Measurements from ENCODE around the gene GRIN3B. TPM values are rescaled to one million over a fixed set of nuclear protein-coding genes. Genes with fewer than 3 reads are reported as not detected.

Gene GRIN3B
- polyA plus RNA-seq, 1 of the 3 experiments (the other 2 are of a cell fraction), result 1.5 TPM

DNA sequence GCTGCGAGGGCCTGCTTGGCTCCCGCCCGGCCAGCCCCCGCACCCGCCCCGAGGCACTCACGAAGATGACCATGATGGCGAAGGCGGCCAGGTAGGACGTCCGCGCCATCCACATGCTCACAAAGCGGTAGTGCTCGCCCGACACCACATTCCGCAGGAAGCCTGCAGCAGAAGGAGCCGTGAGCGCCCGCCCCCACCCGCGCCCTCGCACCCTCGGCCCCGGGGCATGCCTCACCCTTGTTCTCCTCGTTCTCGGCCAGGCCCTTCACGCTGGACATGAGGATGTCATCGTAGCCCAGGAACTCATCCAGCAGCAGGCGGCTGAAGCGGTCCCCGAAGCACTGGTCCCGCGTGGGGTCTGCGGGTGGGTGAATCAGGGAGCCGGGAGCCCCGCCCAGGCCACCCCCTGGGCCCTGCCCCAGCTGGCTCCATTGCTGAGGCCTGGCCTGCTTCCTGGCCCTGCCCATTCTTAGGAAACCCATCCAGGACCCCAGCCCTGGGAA lies 11.7 kb downstream of the GRIN3B start (continued):
- TF ChIP-seq, protein P1, sequence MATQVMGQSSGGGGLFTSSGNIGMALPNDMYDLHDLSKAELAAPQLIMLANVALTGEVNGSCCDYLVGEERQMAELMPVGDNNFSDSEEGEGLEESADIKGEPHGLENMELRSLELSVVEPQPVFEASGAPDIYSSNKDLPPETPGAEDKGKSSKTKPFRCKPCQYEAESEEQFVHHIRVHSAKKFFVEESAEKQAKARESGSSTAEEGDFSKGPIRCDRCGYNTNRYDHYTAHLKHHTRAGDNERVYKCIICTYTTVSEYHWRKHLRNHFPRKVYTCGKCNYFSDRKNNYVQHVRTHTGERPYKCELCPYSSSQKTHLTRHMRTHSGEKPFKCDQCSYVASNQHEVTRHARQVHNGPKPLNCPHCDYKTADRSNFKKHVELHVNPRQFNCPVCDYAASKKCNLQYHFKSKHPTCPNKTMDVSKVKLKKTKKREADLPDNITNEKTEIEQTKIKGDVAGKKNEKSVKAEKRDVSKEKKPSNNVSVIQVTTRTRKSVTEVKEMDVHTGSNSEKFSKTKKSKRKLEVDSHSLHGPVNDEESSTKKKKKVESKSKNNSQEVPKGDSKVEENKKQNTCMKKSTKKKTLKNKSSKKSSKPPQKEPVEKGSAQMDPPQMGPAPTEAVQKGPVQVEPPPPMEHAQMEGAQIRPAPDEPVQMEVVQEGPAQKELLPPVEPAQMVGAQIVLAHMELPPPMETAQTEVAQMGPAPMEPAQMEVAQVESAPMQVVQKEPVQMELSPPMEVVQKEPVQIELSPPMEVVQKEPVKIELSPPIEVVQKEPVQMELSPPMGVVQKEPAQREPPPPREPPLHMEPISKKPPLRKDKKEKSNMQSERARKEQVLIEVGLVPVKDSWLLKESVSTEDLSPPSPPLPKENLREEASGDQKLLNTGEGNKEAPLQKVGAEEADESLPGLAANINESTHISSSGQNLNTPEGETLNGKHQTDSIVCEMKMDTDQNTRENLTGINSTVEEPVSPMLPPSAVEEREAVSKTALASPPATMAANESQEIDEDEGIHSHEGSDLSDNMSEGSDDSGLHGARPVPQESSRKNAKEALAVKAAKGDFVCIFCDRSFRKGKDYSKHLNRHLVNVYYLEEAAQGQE (IDR thresholded peaks at IDR 0.05; ENCODE audit: low read depth, low read length), result no peak
- TF ChIP-seq EP300 (IDR thresholded peaks at IDR 0.05; ENCODE audit: borderline replicate concordance in 1 of 2, low read depth in 1 of 2, low read length in 1 of 2) (no peak), SMC3 (IDR thresholded peaks at IDR 0.05; ENCODE audit: low read depth, low read length) (no peak), ELF1 (IDR thresholded peaks at IDR 0.05) (no peak), YY1 (IDR thresholded peaks at IDR 0.05; ENCODE audit: low read depth) (no peak), RCOR1 (IDR thresholded peaks at IDR 0.05; ENCODE audit: low read length) (no peak)
- TF ChIP-seq, protein P2, sequence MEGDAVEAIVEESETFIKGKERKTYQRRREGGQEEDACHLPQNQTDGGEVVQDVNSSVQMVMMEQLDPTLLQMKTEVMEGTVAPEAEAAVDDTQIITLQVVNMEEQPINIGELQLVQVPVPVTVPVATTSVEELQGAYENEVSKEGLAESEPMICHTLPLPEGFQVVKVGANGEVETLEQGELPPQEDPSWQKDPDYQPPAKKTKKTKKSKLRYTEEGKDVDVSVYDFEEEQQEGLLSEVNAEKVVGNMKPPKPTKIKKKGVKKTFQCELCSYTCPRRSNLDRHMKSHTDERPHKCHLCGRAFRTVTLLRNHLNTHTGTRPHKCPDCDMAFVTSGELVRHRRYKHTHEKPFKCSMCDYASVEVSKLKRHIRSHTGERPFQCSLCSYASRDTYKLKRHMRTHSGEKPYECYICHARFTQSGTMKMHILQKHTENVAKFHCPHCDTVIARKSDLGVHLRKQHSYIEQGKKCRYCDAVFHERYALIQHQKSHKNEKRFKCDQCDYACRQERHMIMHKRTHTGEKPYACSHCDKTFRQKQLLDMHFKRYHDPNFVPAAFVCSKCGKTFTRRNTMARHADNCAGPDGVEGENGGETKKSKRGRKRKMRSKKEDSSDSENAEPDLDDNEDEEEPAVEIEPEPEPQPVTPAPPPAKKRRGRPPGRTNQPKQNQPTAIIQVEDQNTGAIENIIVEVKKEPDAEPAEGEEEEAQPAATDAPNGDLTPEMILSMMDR (IDR thresholded peaks at IDR 0.05), result no peak
- TF ChIP-seq, protein P3, sequence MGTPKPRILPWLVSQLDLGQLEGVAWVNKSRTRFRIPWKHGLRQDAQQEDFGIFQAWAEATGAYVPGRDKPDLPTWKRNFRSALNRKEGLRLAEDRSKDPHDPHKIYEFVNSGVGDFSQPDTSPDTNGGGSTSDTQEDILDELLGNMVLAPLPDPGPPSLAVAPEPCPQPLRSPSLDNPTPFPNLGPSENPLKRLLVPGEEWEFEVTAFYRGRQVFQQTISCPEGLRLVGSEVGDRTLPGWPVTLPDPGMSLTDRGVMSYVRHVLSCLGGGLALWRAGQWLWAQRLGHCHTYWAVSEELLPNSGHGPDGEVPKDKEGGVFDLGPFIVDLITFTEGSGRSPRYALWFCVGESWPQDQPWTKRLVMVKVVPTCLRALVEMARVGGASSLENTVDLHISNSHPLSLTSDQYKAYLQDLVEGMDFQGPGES (IDR thresholded peaks at IDR 0.05; ENCODE audit: low read depth, low read length), result no peak

DNA sequence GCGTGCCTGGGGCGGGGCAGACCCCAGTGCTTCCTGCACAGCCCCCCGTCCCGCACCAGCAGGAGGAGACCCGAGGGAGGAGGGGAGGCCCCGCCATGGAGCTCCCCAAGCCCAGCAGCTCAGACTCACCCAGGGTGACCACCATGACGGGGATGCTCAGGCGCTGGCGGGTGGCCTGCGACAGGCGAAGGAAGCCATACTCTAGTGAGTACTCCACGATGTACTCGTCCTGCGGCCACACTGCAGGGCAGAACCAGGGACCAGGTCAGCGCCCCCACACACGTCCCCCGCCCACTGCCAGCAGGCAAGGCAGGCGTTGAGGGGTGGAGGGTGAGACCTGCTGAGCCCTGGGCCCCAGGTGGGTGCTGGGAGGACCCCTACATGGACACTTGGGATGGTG lies 12.1 kb downstream of the GRIN3B start:
- Histone ChIP-seq H3K9me2 (no peaks in the 10 kb centered on the region), H4K20me1 (ENCODE audit: insufficient read depth) (peaks cover 38% of the 10 kb centered on the region), H3K4me3 (ENCODE audit: low read depth in 2 of 2, low read length in 1 of 2) (no peak overlapping the region), H2AFZ (ENCODE audit: low read depth) (no peak overlapping the region), H3K36me3 (replicated peaks in 1 of 2; ENCODE audit: control insufficient read depth in 1 of 2, insufficient read depth in 2 of 2, low read length in 1 of 2) (peaks cover 0 to 51% of the 10 kb centered on the region in 2 experiments), H3K4me1 (ENCODE audit: control insufficient read depth in 1 of 2, insufficient read depth in 2 of 2, low read depth in 1 of 2, low read length in 1 of 2) (peaks cover 0 to 5% of the 10 kb centered on the region in 2 experiments; a peak in 1 of 4 replicates), H3K27me3 (ENCODE audit: insufficient read depth) (no peaks in the 10 kb centered on the region), H3K9me3 (no peaks in the 10 kb centered on the region), H3K27ac (ENCODE audit: low read depth in 2 of 2, low read length in 1 of 2) (no peak overlapping the region), H3K9ac (no peak overlapping the region), H3F3A (replicated peaks; ENCODE audit: insufficient read depth) (no peaks in the 10 kb centered on the region), H3K4me2 (no peak overlapping the region), H3K79me2 (ENCODE audit: insufficient read depth) (peaks cover 38% of the 10 kb centered on the region)
- WGBS (ENCODE audit: low lambda C conversion rate), result 99% methylated on average over 12 of the region's 18 CpGs
- no peak for DNase-seq
- CTCF ChIA-PET, result no interaction called here
- POLR2A ChIA-PET, result no interaction called here
- no peak for TF ChIP-seq TAF1 (IDR thresholded peaks at IDR 0.05; ENCODE audit: borderline replicate concordance, low read depth, low read length)
- TF ChIP-seq FOXJ3 (CRISPR knock-in tag; IDR thresholded peaks at IDR 0.05), result no peak
- no peak for TF ChIP-seq EZH2phosphoT487 (IDR thresholded peaks at IDR 0.05; ENCODE audit: borderline replicate concordance, low read depth)
- TF ChIP-seq POLR2AphosphoS5 (IDR thresholded peaks at IDR 0.05; ENCODE audit: low read depth, low read length), result no peak
- TF ChIP-seq TCF12 (IDR thresholded peaks at IDR 0.05), result no peak
- TF ChIP-seq RXRA (IDR thresholded peaks at IDR 0.05; ENCODE audit: borderline replicate concordance, low read depth), result no peak
- TF ChIP-seq, protein P3 (IDR thresholded peaks at IDR 0.05; ENCODE audit: low read depth, low read length), result no peak
- TF ChIP-seq RCOR1 (IDR thresholded peaks at IDR 0.05; ENCODE audit: low read length), result no peak
- TF ChIP-seq MEF2A (IDR thresholded peaks at IDR 0.05; ENCODE audit: borderline replicate concordance, low read depth), result no peak
- TF ChIP-seq, protein P4, sequence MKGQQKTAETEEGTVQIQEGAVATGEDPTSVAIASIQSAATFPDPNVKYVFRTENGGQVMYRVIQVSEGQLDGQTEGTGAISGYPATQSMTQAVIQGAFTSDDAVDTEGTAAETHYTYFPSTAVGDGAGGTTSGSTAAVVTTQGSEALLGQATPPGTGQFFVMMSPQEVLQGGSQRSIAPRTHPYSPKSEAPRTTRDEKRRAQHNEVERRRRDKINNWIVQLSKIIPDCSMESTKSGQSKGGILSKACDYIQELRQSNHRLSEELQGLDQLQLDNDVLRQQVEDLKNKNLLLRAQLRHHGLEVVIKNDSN (IDR thresholded peaks at IDR 0.05; ENCODE audit: borderline replicate concordance, low read depth), result no peak
- no peak for TF ChIP-seq SIN3A (IDR thresholded peaks at IDR 0.05; ENCODE audit: borderline replicate concordance, low read depth, low read length)
- TF ChIP-seq EP300 (IDR thresholded peaks at IDR 0.05; ENCODE audit: borderline replicate concordance in 1 of 2, low read depth in 1 of 2, low read length in 1 of 2), result no peak
- TF ChIP-seq, protein P5, sequence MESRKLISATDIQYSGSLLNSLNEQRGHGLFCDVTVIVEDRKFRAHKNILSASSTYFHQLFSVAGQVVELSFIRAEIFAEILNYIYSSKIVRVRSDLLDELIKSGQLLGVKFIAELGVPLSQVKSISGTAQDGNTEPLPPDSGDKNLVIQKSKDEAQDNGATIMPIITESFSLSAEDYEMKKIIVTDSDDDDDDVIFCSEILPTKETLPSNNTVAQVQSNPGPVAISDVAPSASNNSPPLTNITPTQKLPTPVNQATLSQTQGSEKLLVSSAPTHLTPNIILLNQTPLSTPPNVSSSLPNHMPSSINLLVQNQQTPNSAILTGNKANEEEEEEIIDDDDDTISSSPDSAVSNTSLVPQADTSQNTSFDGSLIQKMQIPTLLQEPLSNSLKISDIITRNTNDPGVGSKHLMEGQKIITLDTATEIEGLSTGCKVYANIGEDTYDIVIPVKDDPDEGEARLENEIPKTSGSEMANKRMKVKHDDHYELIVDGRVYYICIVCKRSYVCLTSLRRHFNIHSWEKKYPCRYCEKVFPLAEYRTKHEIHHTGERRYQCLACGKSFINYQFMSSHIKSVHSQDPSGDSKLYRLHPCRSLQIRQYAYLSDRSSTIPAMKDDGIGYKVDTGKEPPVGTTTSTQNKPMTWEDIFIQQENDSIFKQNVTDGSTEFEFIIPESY (IDR thresholded peaks at IDR 0.05; ENCODE audit: borderline replicate concordance, low read depth), result no peak
- TF ChIP-seq GATA2 (CRISPR knock-in tag; IDR thresholded peaks at IDR 0.05), result no peak
- TF ChIP-seq SMC3 (IDR thresholded peaks at IDR 0.05; ENCODE audit: low read depth, low read length), result no peak
- TF ChIP-seq, protein P6, sequence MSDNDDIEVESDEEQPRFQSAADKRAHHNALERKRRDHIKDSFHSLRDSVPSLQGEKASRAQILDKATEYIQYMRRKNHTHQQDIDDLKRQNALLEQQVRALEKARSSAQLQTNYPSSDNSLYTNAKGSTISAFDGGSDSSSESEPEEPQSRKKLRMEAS (IDR thresholded peaks at IDR 0.05; ENCODE audit: low read depth), result no peak
